ENCODE results near the gene GJC2. TPM values are rescaled to one million over a fixed set of nuclear protein-coding genes. Genes with fewer than 3 reads are reported as not detected.

Gene GJC2
- total RNA-seq, 3 donors from 2014 or later = 0.55 to 8.9 (median 1.5) TPM

DNA sequence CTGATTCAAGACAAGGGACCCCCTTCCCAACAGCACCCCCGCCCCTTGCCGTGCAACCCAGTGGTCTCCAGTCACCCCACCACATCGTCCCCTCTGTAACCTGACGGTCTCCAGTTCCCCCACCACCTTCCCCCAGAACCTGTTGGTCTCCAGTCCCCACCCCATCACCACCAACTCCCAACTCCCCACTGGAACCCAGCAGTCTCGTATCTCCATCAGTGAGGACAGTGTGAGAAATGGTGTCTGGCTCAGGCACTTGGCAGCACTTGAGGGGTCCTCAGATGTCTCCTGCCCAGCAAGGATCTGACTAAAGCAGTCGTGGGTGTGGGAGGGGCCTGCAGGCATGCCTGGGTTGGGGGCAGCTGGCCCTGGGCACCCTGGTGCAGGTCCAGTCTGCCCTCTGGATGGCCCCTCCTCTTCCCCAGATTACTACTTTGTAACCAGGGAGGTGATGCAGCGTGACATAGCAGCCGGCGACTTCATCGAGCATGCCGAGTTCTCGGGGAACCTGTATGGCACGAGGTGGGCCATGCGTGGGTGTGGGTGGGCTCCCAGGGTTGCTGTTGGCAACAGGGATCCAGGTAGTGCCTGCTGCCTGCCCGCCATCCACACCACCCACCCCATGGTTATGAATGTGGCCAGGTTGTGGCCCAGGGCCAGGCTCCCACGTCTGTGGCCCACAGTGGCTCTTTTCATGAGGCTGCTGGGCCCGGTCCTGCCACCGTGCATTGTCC lies 3.1 kb upstream of the GJC2 start:
- no peak overlapping the region for H3K4me3 ChIP-seq
- ATAC-seq = no peak
- TF ChIP-seq, protein P1, sequence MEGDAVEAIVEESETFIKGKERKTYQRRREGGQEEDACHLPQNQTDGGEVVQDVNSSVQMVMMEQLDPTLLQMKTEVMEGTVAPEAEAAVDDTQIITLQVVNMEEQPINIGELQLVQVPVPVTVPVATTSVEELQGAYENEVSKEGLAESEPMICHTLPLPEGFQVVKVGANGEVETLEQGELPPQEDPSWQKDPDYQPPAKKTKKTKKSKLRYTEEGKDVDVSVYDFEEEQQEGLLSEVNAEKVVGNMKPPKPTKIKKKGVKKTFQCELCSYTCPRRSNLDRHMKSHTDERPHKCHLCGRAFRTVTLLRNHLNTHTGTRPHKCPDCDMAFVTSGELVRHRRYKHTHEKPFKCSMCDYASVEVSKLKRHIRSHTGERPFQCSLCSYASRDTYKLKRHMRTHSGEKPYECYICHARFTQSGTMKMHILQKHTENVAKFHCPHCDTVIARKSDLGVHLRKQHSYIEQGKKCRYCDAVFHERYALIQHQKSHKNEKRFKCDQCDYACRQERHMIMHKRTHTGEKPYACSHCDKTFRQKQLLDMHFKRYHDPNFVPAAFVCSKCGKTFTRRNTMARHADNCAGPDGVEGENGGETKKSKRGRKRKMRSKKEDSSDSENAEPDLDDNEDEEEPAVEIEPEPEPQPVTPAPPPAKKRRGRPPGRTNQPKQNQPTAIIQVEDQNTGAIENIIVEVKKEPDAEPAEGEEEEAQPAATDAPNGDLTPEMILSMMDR (IDR thresholded peaks at IDR 0.05) = no peak
- H3K4me1 ChIP-seq (ENCODE audit: low read depth) = peaks cover 19% of the 10 kb centered on the region
- no peaks in the 10 kb centered on the region for H3K9me3 ChIP-seq
- H3K36me3 ChIP-seq (ENCODE audit: low read depth) = no peaks in the 10 kb centered on the region
- intact Hi-C loops (cut with DNase I, micrococcal nuclease) = no loop called here
- no peak for DNase-seq

DNA sequence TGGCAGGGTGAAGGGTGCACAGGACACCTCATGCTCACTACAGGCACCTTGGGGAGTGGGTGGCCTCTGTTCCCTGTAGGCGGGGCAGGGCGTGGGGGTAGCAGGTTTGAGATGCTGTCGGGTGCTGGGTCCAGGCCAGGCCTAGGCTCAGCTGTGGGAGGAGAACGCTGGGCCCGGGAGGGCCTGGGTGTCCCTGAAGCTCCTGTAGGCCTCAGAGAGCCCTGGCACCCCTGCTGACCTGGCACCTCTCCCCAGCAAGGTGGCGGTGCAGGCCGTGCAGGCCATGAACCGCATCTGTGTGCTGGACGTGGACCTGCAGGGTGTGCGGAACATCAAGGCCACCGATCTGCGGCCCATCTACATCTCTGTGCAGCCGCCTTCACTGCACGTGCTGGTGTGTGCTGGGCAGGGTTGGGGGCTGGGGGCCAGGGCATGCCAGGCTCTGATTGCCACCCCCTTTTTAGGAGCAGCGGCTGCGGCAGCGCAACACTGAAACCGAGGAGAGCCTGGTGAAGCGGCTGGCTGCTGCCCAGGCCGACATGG lies 2.5 kb upstream of the GJC2 start:
- ATAC-seq (no peak), DNase-seq (no peak)
- intact Hi-C loops (cut with DNase I, micrococcal nuclease) = no loop called here
- TF ChIP-seq, protein P1 (IDR thresholded peaks at IDR 0.05) = no peak
- H3K4me1 ChIP-seq (ENCODE audit: low read depth) = peaks cover 12% of the 10 kb centered on the region
- H3K36me3 ChIP-seq (ENCODE audit: low read depth) = no peaks in the 10 kb centered on the region
- H3K4me3 ChIP-seq = no peak overlapping the region
- H3K9me3 ChIP-seq = no peaks in the 10 kb centered on the region

DNA sequence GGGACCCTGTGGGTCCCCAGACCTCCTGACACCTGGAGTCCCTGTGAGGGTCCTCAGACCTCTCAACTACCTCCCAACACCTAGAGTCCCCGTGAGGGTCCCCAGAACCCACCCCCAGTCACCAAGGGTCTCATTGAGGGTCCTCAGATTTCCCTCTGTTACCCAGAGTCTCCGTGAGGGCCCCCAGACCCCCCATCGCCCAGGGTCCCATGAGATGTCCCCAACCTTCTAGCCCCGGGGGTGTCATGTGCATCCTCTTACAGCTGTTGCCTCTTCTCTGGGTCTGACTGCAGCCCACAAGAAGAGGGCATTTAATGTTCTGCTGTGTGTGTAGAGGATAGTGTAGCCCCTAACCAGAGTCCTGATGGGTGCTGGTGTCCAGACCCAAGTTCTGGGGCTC lies 2.0 kb upstream of the GJC2 start:
- no peak for ATAC-seq
- H3K4me1 ChIP-seq (ENCODE audit: low read depth) = peaks cover 7% of the 10 kb centered on the region
- no peak for DNase-seq
- TF ChIP-seq, protein P1 (IDR thresholded peaks at IDR 0.05) = no peak
- H3K9me3 ChIP-seq = no peaks in the 10 kb centered on the region
- H3K36me3 ChIP-seq (ENCODE audit: low read depth) = no peaks in the 10 kb centered on the region
- intact Hi-C loops (cut with DNase I, micrococcal nuclease) = no loop called here
- H3K4me3 ChIP-seq = no peak overlapping the region

DNA sequence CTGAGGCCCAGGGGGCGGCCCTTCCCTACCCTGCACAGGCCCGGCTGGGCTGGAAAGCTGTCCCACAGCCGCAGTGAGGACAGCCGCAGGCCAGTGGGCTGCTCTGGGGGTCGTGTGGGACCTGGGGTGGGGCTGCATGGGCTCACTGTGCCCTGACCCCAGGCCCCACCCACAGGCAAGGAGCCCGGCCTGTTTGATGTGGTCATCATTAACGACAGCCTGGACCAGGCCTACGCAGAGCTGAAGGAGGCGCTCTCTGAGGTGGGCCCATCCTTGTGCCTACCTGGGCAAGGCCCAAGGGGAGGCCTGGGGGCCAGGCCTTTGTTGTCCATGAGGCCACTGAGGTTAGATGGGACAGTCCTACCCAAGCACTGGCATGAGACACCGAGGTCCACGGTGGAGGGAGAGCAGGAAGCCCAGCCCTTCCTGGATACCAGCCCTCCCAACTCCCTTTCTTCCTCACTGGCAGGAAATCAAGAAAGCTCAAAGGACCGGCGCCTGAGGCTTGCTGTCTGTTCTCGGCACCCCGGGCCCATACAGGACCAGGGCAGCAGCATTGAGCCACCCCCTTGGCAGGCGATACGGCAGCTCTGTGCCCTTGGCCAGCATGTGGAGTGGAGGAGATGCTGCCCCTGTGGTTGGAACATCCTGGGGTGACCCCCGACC lies 1.4 kb upstream of the GJC2 start:
- intact Hi-C loops (cut with DNase I, micrococcal nuclease) = no loop called here
- H3K9me3 ChIP-seq = no peaks in the 10 kb centered on the region
- ATAC-seq = no peak
- TF ChIP-seq, protein P1 (IDR thresholded peaks at IDR 0.05) = no peak
- DNase-seq = no peak
- no peaks in the 10 kb centered on the region for H3K36me3 ChIP-seq (ENCODE audit: low read depth)
- no peak overlapping the region for H3K4me3 ChIP-seq
- H3K4me1 ChIP-seq (ENCODE audit: low read depth) = peaks cover 3% of the 10 kb centered on the region

DNA sequence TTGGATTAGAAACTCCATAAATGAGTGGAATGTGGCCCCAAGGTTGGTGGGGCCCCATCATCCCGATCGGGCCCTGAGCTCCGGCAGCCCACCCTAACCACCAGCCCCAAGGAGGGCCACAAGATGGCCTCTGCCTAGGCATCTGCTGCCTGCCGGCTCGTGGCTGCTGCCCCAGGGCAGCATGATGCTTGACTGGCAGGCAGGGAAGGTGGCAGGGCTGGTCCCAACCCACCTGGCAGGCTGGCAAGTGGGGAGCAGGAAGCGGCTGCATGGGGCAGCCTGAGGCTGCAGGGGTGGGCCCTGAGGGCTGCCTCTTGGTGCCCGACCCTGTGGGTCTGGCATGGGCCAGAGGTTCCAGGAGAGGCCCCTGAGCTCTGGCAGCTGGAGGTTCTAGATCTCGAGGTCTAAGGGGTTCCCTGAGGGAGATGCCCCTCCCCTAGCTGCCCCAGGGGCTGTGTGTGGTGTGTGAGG lies 760 bp upstream of the GJC2 start:
- Histone ChIP-seq H3K4me1 (ENCODE audit: low read depth) (no peaks in the 10 kb centered on the region), H3K9me3 (no peaks in the 10 kb centered on the region), H3K4me3 (no peak overlapping the region), H3K36me3 (ENCODE audit: low read depth) (no peaks in the 10 kb centered on the region)
- intact Hi-C loops (cut with DNase I, micrococcal nuclease) = no loop called here
- DNase-seq = peak in 1 of 3 donors; percentile 28
- no peak for ATAC-seq
- TF ChIP-seq, protein P1 (IDR thresholded peaks at IDR 0.05) = no peak
